ENCODE measurements around the gene TULP4.

Gene TULP4

GRCh38 chr6:158497620-158498019, 185.4 kb downstream of the TULP4 start (continued):
- TF ChIP-seq OVOL3 (tag by site-specific recombination; IDR thresholded peaks at IDR 0.05) (no peak), KLF16 (tag by site-specific recombination; IDR thresholded peaks at IDR 0.05) (no peak), ZBTB6 (tag by site-specific recombination; IDR thresholded peaks at IDR 0.05) (no peak), BCL11B (tag by site-specific recombination; IDR thresholded peaks at IDR 0.05; ENCODE audit: low read depth) (no peak), KLF7 (tag by site-specific recombination; IDR thresholded peaks at IDR 0.05; ENCODE audit: borderline replicate concordance) (no peak), ZNF777 (tag by site-specific recombination; IDR thresholded peaks at IDR 0.05; ENCODE audit: borderline replicate concordance) (no peak), PBX3 (CRISPR knock-in tag; IDR thresholded peaks at IDR 0.05) (no peak), ZNF48 (tag by site-specific recombination; IDR thresholded peaks at IDR 0.05) (no peak), ZBTB8A (tag by site-specific recombination; IDR thresholded peaks at IDR 0.05) (no peak), ZNF645 (tag by site-specific recombination; IDR thresholded peaks at IDR 0.05) (no peak), ZBTB20 (tag by site-specific recombination; IDR thresholded peaks at IDR 0.05) (no peak), ZNF404 (tag by site-specific recombination; IDR thresholded peaks at IDR 0.05) (no peak)

GRCh38 chr6:158498362-158498761, 186.1 kb downstream of the TULP4 start:
- H3K4me1 ChIP-seq (ENCODE audit: control insufficient read depth, insufficient read depth, low read length) = no peaks in the 10 kb centered on the region
- no peak for TF ChIP-seq ZNF274 (IDR thresholded peaks at IDR 0.05; ENCODE audit: low read length)
- TF ChIP-seq ZNF274 (tag by site-specific recombination; IDR thresholded peaks at IDR 0.05; ENCODE audit: borderline replicate concordance) = no peak
- no peak for TF ChIP-seq GLIS2 (tag by site-specific recombination; IDR thresholded peaks at IDR 0.05)
- no peak for TF ChIP-seq SP2 (tag by site-specific recombination; IDR thresholded peaks at IDR 0.05)
- no peak for TF ChIP-seq ZBTB8A (tag by site-specific recombination; IDR thresholded peaks at IDR 0.05)
- TF ChIP-seq ZNF26 (tag by site-specific recombination; IDR thresholded peaks at IDR 0.05) = no peak
- no peak for TF ChIP-seq ZEB2 (tag by site-specific recombination; IDR thresholded peaks at IDR 0.05)
- no peak for TF ChIP-seq ZNF423 (tag by site-specific recombination; IDR thresholded peaks at IDR 0.05)
- TF ChIP-seq CTCF (tag by site-specific recombination; IDR thresholded peaks at IDR 0.05) = no peak
- no peak for TF ChIP-seq SP7 (tag by site-specific recombination; IDR thresholded peaks at IDR 0.05)
- no peak for TF ChIP-seq ZNF48 (tag by site-specific recombination; IDR thresholded peaks at IDR 0.05)
- ChIA-PET POLR2A (no interaction called here), CTCF (interaction anchor here (1.2 kb wide), 1 partner anchor 277 kb away, joined by 4 read pairs; no protein-coding TSS in a partner anchor)
- peaks cover 13 to 83% of the 10 kb centered on the region in 2 experiments; a peak in 2 of 3 replicates for H3K36me3 ChIP-seq (ENCODE audit: control insufficient read depth in 2 of 2, insufficient read depth in 1 of 2, low read length in 2 of 2)
- H3K4me3 ChIP-seq (ENCODE audit: low read depth, low read length) = no peak overlapping the region
- no peak overlapping the region for H3K27ac ChIP-seq (ENCODE audit: extremely low read depth, low read depth, low read length)
- H3K9me3 ChIP-seq (ENCODE audit: control insufficient read depth, insufficient read depth, low read depth, low read length) = no peaks in the 10 kb centered on the region

Data from HEK293 (cell line).